ENCODE data around the gene SLCO1B1. TPM values are rescaled to one million over a fixed set of nuclear protein-coding genes. Genes with fewer than 3 reads are reported as not detected.
"Not testable (repeated sequence)": the region's sequence is repeated elsewhere in the genome, so short reads cannot be mapped to it uniquely, and the experiment has no call there.

SLCO1B1 gene
- total RNA-seq (not detected), polyA plus RNA-seq (not detected)

- TF ChIP-seq EP300 (IDR thresholded peaks at IDR 0.05) = no peak
- TF ChIP-seq, protein P1, sequence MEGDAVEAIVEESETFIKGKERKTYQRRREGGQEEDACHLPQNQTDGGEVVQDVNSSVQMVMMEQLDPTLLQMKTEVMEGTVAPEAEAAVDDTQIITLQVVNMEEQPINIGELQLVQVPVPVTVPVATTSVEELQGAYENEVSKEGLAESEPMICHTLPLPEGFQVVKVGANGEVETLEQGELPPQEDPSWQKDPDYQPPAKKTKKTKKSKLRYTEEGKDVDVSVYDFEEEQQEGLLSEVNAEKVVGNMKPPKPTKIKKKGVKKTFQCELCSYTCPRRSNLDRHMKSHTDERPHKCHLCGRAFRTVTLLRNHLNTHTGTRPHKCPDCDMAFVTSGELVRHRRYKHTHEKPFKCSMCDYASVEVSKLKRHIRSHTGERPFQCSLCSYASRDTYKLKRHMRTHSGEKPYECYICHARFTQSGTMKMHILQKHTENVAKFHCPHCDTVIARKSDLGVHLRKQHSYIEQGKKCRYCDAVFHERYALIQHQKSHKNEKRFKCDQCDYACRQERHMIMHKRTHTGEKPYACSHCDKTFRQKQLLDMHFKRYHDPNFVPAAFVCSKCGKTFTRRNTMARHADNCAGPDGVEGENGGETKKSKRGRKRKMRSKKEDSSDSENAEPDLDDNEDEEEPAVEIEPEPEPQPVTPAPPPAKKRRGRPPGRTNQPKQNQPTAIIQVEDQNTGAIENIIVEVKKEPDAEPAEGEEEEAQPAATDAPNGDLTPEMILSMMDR (IDR thresholded peaks at IDR 0.05) = no peak
- no peak for TF ChIP-seq POLR2A (IDR thresholded peaks at IDR 0.05)
- no peak for TF ChIP-seq POLR2AphosphoS5 (IDR thresholded peaks at IDR 0.05)
- H3K36me3 ChIP-seq = no peaks in the 10 kb centered on the region
Observed at GRCh38 chr12:21130998-21131397, at the start of gene SLCO1B1. Gene SLCO1B1, plus strand, starts transcription at chr12:21131194. Its CDS starts 10,381 bp downstream, at chr12:21141575.

DNA sequence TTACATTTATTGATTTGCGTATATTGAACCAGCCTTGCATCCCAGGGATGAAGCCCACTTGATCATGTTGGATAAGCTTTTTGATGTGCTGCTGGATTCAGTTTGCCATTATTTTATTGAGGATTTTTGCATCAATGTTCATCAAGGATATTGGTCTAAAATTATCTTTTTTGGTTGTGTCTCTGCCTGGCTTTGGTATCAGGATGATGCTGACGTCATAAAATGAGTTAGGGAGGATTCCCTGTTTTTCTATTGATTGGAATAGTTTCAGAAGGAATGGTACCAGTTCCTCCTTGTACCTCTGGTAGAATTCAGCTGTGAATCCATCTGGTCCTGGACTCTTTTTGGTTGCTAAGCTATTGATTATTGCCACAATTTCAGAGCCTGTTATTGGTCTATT, 46.2 kb upstream of the SLCO1B1 start:
- intact Hi-C loops (cut with DNase I); H3K27ac ChIP-seq; DNase-seq; H3K4me3 ChIP-seq; H3K27me3 ChIP-seq; H3K36me3 ChIP-seq; H3K9me3 ChIP-seq; H3K4me1 ChIP-seq: not testable (repeated sequence)
- 28 to 49% methylated on average over 1 of the region's 2 CpGs for WGBS, 2 donors

More at GRCh38 chr12:21130998-21131397, at the start of gene SLCO1B1:
- no peak for DNase-seq
- H3K4me3 ChIP-seq = no peak within 1 kb of the TSS
- WGBS, 2 donors = 85 to 86% methylated on average over 3 of the region's 3 CpGs
- no peaks in the 10 kb centered on the region for H3K27me3 ChIP-seq
- H3K27ac ChIP-seq = no peak within 1 kb of the TSS
- intact Hi-C loops (cut with DNase I) = no loop called here
- no peaks in the 10 kb centered on the region for H3K9me3 ChIP-seq
- peaks cover 0 to 5% (median 0%) of the 10 kb centered on the region in 4 donors for H3K4me1 ChIP-seq

GRCh38 chr12:21111732-21112131, 19.3 kb upstream of the SLCO1B1 start:
- Histone ChIP-seq H3K36me3 (no peaks in the 10 kb centered on the region), H3K9me3 (no peaks in the 10 kb centered on the region), H3K4me3 (no peak overlapping the region), H3K27ac (no peak overlapping the region), H3K27me3 (no peaks in the 10 kb centered on the region), H3K4me1 (no peaks in the 10 kb centered on the region)
- no peak for TF ChIP-seq EP300 (IDR thresholded peaks at IDR 0.05)
- no peak for TF ChIP-seq POLR2AphosphoS5 (IDR thresholded peaks at IDR 0.05)
- TF ChIP-seq, protein P1 (IDR thresholded peaks at IDR 0.05) = no peak
- no peak for TF ChIP-seq POLR2A (IDR thresholded peaks at IDR 0.05)
- 74 to 83% methylated on average over 4 of the region's 4 CpGs for WGBS, 2 donors
- DNase-seq = no peak
- intact Hi-C loops (cut with DNase I) = no loop called here

- Histone ChIP-seq H3K4me1 (no peaks in the 10 kb centered on the region), H3K4me3 (no peak overlapping the region), H3K27me3 (no peaks in the 10 kb centered on the region), H3K36me3 (no peaks in the 10 kb centered on the region), H3K9me3 (no peaks in the 10 kb centered on the region), H3K27ac (no peak overlapping the region)
- DNase-seq = no peak
- WGBS, 2 donors = 94 to 95% methylated on average over 7 of the region's 7 CpGs
- intact Hi-C loops (cut with DNase I) = no loop called here
- TF ChIP-seq POLR2AphosphoS5 (IDR thresholded peaks at IDR 0.05) (no peak), POLR2A (IDR thresholded peaks at IDR 0.05) (no peak), EP300 (IDR thresholded peaks at IDR 0.05) (no peak)
- TF ChIP-seq, protein P1 (IDR thresholded peaks at IDR 0.05) = no peak
Observed at GRCh38 chr12:21113266-21113665, 17.7 kb upstream of the SLCO1B1 start.

GRCh38 chr12:21117995-21118394, 13.0 kb upstream of the SLCO1B1 start:
- Histone ChIP-seq H3K9me3 (no peaks in the 10 kb centered on the region), H3K27me3 (no peaks in the 10 kb centered on the region), H3K4me3 (no peak overlapping the region), H3K36me3 (no peaks in the 10 kb centered on the region), H3K4me1 (no peaks in the 10 kb centered on the region), H3K27ac (no peak overlapping the region)
- TF ChIP-seq, protein P1 (IDR thresholded peaks at IDR 0.05) = no peak
- TF ChIP-seq POLR2AphosphoS5 (IDR thresholded peaks at IDR 0.05) (no peak), EP300 (IDR thresholded peaks at IDR 0.05) (no peak), POLR2A (IDR thresholded peaks at IDR 0.05) (no peak)
- intact Hi-C loops (cut with DNase I) = no loop called here
- DNase-seq = no peak
- WGBS, 2 donors = 90 to 93% methylated on average over 3 of the region's 3 CpGs
